Right lobe of liver (tissue), 6 donors: ENCODE data around the gene MOCOS. TPM values are rescaled to one million over a fixed set of nuclear protein-coding genes. Genes with fewer than 3 reads are reported as not detected.
A peak's percentile ranks its signal among the peaks of the same experiment; 100 is the strongest.
"Not testable (repeated sequence)": the region's sequence is repeated elsewhere in the genome, so short reads cannot be mapped to it uniquely, and the experiment has no call there.

ENCODE experiments used
- ATAC-seq, 4 donors: fragments of 200-7000 bp; cut with Tn5 transposase; one replicate each; pipeline ENCODE4 v1.9.1; 2020; ENCODE audit warnings: mild to moderate bottlenecking in 4 of 4, moderate library complexity in 4 of 4
- DNase-seq, 3 donors: peaks; one replicate each; pipeline ENCODE4 v3.0.0-alpha.2; 2020
- H3K27ac ChIP-seq, 3 donors: fragments of 200-600 bp; one replicate each; pipeline ENCODE4 v1.8.0; 2022
- H3K27me3 ChIP-seq, 2 donors: fragments of 200-600 bp; one replicate each; pipeline ENCODE4 v1.8.0; 2022
- H3K36me3 ChIP-seq, 4 donors: fragments of 200-600 bp; sonication (generic) in 1 of 4; one replicate each; pipeline versions ENCODE4 v1.5.1 to v1.8.0; 2017 to 2022; ENCODE audit warnings: control low read depth in 1 of 4
- H3K4me1 ChIP-seq, 4 donors: fragments of 200-600 bp; sonication (generic) in 1 of 4; one replicate each; pipeline versions ENCODE4 v1.5.1 to v1.8.0; 2017 to 2022; ENCODE audit warnings: control low read depth in 1 of 4
- H3K4me3 ChIP-seq, 3 donors: fragments of 200-600 bp; one replicate each; pipeline ENCODE4 v1.8.0; 2022
- H3K9me3 ChIP-seq, 4 donors: fragments of 200-600 bp; sonication (generic) in 1 of 4; one replicate each; pipeline versions ENCODE4 v1.5.1 to v1.8.0; 2017 to 2022; ENCODE audit warnings: control low read depth in 1 of 4
- POLR2A ChIP-seq: fragments of 450-650 bp; IDR thresholded peaks from one replicate; pipeline ENCODE4 v1.6.1; 2017; ENCODE audit warnings: antibody characterized with exemption, mild to moderate bottlenecking
- WGBS: methylation state at CpG from one replicate; pipeline ENCODE4 v1.1.6; 2018; ENCODE audit warnings: low coverage, low lambda C conversion rate; ENCODE audit not compliant: insufficient coverage; ENCODE audit errors: missing lambda C conversion rate; 5-methylcytosine and 5-hydroxymethylcytosine counted together
- intact Hi-C, 2 donors: fragments of 100-400 bp; cut with DNase I; formaldehyde crosslinking; loops; one replicate each; pipeline versions ENCODE4 v1.11.2 to v1.14.1; 2022
- total RNA-seq, 6 experiments: library from RNA; depleted of rRNA in 2 of 6; stranded (reverse); fragments of >200 nt in 2 of 6; fragmentation: NEBNext Ultra II Directional in 3 of 6; extraction: Animal tissue kit (Norgen Biotek cat#: 25700) in 3 of 6; gene quantifications; one replicate each; pipeline versions ENCODE4 v1.1.0 to v1.2.4, GENCODE V29; 2016 to 2023
- TF ChIP-seq, protein P1 (sequence below), 4 donors: fragments of 200-600 bp in 3 of 4; fragments of 450-650 bp in 1 of 4; IDR thresholded peaks; one replicate each; pipeline versions ENCODE4 v1.5.1 to v1.8.0; 2016 to 2022; ENCODE audit warnings: antibody characterized with exemption in 4 of 4, mild to moderate bottlenecking in 2 of 4
- donor health status: DM: no; HTN: yes; CAD: no.
- donor health status: DM: no; HTN: no; CAD: no.
- donor health status: DM: no; HTN: no; CAD: no.
- donor health status: DM: no; HTN: yes; CAD: no.
- donor health status: DM: no; HTN: yes; CAD: no.

The MOCOS gene
- total RNA-seq, 6 experiments from 2014 or later = 12.2 to 35.2 (median 25.2) TPM

DNA sequence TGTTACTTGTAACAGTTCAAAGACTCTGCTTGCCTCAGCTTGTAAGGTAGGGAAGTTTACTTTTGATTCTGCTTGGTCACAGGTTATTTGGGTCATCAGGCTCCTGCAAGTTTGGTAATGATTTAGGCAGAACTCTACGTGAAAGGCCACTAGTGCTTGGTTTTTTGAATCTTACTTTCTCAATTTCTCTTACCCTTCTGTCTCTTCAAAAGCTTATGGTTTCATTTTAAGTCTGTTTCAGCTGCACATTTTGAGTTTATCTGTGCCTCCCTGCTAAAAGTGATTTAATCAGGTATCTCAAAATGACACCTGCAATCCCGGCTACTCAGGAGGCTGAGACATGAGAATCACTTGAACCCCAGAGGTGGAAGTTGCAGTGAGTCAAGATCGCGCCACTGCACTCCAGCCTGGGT is 26.3 kb upstream of the MOCOS start:
- intact Hi-C loops = no loop called here
- Histone ChIP-seq H3K27me3 (no peaks in the 10 kb centered on the region), H3K4me3 (no peak overlapping the region), H3K27ac (peak overlapping the region; percentile 47 to 87 (median 64)), H3K9me3 (no peaks in the 10 kb centered on the region), H3K4me1 (peaks cover 0 to 71% (median 11%) of the 10 kb centered on the region in 4 donors), H3K36me3 (peaks cover 0 to 27% (median 7%) of the 10 kb centered on the region in 4 donors)
- ATAC-seq (peak; percentile 66 to 75 (median 70)), DNase-seq (no peak)
- WGBS = 67% methylated on average over 4 of the region's 4 CpGs
- TF ChIP-seq, protein P1, sequence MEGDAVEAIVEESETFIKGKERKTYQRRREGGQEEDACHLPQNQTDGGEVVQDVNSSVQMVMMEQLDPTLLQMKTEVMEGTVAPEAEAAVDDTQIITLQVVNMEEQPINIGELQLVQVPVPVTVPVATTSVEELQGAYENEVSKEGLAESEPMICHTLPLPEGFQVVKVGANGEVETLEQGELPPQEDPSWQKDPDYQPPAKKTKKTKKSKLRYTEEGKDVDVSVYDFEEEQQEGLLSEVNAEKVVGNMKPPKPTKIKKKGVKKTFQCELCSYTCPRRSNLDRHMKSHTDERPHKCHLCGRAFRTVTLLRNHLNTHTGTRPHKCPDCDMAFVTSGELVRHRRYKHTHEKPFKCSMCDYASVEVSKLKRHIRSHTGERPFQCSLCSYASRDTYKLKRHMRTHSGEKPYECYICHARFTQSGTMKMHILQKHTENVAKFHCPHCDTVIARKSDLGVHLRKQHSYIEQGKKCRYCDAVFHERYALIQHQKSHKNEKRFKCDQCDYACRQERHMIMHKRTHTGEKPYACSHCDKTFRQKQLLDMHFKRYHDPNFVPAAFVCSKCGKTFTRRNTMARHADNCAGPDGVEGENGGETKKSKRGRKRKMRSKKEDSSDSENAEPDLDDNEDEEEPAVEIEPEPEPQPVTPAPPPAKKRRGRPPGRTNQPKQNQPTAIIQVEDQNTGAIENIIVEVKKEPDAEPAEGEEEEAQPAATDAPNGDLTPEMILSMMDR (IDR thresholded peaks at IDR 0.05) = no peak
- no peak for TF ChIP-seq POLR2A

DNA sequence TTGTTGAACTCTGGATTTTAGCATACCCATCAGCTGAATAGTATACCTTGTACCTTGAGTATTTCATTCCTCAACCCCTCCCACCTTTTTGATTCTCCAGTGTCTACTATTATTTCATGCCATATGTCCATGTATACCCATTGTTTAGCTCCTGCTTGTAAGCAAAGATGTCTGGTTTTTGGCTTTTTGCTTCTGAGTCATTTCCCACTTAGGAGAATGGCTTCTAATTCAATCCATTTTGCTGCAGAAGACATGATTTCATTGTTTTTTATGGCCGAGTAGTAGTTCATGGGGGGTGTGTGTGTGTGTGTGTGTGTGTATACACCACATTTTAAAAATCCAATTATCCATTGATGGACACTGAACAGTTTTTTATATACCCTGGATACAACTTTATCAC is 24.3 kb upstream of the MOCOS start:
- no peaks in the 10 kb centered on the region for H3K27me3 ChIP-seq
- no peak for TF ChIP-seq POLR2A
- TF ChIP-seq, protein P1 (IDR thresholded peaks at IDR 0.05) = no peak
- no peaks in the 10 kb centered on the region for H3K9me3 ChIP-seq
- WGBS = 58% methylated on average over 1 of the region's 1 CpG
- peaks cover 0 to 42% (median 8%) of the 10 kb centered on the region in 4 donors for H3K36me3 ChIP-seq
- no peak overlapping the region for H3K27ac ChIP-seq
- H3K4me1 ChIP-seq = peaks cover 0 to 64% (median 11%) of the 10 kb centered on the region in 4 donors
- DNase-seq = no peak
- ATAC-seq = no peak
- intact Hi-C loops = no loop called here
- no peak overlapping the region for H3K4me3 ChIP-seq

DNA sequence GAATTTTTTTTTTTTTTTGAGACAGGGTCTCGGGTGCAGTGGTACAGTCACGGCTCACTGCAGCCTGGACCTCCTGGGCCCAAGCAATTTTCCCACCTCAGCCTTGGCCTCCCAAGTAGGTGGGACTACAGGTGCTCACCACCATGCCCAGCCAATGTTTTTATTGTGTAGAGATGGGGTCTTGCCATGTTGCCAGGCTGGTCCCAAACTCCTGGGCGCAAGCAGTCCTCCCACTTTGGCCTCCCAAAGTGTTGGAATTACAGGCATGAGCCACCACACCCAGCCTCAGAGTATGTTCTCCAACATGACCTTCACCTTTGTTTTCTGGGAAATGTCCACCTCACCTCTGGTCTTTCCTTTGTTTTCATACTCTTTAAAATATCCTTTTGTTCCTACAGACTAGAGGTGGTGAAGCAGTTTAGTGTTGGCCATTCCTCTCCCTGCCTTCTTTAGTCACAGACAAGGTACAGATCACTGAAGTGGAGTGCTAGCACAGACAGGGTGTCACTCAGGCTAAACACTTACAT is 19.5 kb upstream of the MOCOS start:
- WGBS = 100% methylated on average over 1 of the region's 3 CpGs
- Histone ChIP-seq H3K36me3 (peaks cover 0 to 47% (median 13%) of the 10 kb centered on the region in 4 donors), H3K27ac (no peak overlapping the region), H3K4me3 (no peak overlapping the region), H3K27me3 (no peaks in the 10 kb centered on the region), H3K4me1 (peaks cover 0 to 24% (median 3%) of the 10 kb centered on the region in 4 donors), H3K9me3 (no peaks in the 10 kb centered on the region)
- TF ChIP-seq POLR2A = no peak
- TF ChIP-seq, protein P1 (IDR thresholded peaks at IDR 0.05) = no peak
- DNase-seq = no peak
- intact Hi-C loops = no loop called here
- ATAC-seq = no peak

DNA sequence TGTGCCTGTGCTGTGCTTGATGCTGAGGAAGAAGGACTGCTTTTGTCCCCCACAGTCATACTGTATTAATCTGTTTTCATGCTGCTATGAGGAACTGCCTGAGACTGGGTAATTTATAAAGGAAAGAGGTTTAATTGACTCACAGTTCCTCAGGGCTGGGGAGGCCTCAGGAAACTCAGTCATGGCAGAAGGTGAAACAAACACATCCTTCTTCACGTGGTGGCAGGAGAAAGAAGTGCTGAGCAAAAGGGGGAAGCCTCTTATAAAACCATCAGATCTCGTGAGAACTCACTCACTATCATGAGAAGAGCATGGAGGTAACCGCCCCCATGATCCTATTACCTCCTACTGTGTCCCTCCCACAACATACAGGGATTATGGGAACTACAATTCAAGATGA is 19.0 kb upstream of the MOCOS start:
- H3K27me3 ChIP-seq, ATAC-seq, H3K9me3 ChIP-seq, H3K27ac ChIP-seq, DNase-seq, H3K4me3 ChIP-seq, intact Hi-C loops: not testable (repeated sequence)
- WGBS = 71% methylated on average over 3 of the region's 3 CpGs
- peaks cover 0 to 50% (median 12%) of the 10 kb centered on the region in 4 donors for H3K36me3 ChIP-seq
- H3K4me1 ChIP-seq = peaks cover 0 to 24% (median 3%) of the 10 kb centered on the region in 4 donors

DNA sequence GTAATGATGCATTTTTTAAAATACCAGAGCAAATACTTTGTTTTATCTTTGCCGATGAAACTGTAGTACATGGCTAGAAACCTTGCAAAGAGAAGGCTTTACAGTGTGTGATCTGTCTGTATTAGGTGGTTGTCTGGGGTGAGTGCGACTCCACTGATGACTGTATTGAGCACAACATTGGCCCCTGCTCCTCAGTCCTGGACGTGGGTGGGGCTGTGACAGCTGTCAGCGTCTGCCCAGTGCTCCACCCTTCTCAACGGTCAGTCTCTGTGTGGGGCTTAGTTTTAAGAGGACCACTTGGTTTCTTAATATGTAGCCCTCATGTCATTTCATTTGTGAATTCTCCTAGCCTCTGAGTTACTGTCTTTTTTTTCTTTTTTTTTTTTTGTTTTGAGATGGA is 17.4 kb upstream of the MOCOS start:
- TF ChIP-seq, protein P1 (IDR thresholded peaks at IDR 0.05) = no peak
- no peak for TF ChIP-seq POLR2A
- 88% methylated on average over 4 of the region's 5 CpGs for WGBS
- DNase-seq = no peak
- Histone ChIP-seq H3K4me3 (no peak overlapping the region), H3K27me3 (no peaks in the 10 kb centered on the region), H3K9me3 (no peaks in the 10 kb centered on the region), H3K27ac (no peak overlapping the region), H3K36me3 (peaks cover 0 to 63% (median 12%) of the 10 kb centered on the region in 4 donors), H3K4me1 (peaks cover 0 to 14% (median 2%) of the 10 kb centered on the region in 4 donors)
- ATAC-seq = no peak
- intact Hi-C loops = no loop called here
